Liver (tissue), 3 donors: ENCODE results near the gene NOC4L.

Experiments used
- TF ChIP-seq, protein P1 (sequence below): IDR thresholded peaks from 2 replicates; pipeline ENCODE4 v1.6.1; 2016; ENCODE audit warnings: antibody characterized with exemption
- TF ChIP-seq, protein P2 (sequence below): fragments of 150-350 bp; IDR thresholded peaks from 2 replicates; pipeline ENCODE4 v1.5.1; 2017; ENCODE audit warnings: improper control_type of control experiment, low read depth, low read length; ENCODE audit not compliant: missing input control
- donor health status: healthy.
- donor health status: healthy.

- TF ChIP-seq, protein P1, sequence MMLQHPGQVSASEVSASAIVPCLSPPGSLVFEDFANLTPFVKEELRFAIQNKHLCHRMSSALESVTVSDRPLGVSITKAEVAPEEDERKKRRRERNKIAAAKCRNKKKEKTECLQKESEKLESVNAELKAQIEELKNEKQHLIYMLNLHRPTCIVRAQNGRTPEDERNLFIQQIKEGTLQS: no peak
- TF ChIP-seq, protein P2, sequence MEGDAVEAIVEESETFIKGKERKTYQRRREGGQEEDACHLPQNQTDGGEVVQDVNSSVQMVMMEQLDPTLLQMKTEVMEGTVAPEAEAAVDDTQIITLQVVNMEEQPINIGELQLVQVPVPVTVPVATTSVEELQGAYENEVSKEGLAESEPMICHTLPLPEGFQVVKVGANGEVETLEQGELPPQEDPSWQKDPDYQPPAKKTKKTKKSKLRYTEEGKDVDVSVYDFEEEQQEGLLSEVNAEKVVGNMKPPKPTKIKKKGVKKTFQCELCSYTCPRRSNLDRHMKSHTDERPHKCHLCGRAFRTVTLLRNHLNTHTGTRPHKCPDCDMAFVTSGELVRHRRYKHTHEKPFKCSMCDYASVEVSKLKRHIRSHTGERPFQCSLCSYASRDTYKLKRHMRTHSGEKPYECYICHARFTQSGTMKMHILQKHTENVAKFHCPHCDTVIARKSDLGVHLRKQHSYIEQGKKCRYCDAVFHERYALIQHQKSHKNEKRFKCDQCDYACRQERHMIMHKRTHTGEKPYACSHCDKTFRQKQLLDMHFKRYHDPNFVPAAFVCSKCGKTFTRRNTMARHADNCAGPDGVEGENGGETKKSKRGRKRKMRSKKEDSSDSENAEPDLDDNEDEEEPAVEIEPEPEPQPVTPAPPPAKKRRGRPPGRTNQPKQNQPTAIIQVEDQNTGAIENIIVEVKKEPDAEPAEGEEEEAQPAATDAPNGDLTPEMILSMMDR: no peak
These were observed 12.5 kb downstream of the NOC4L start for GRCh38 chr12:132156573-132157325.
